Gastrocnemius medialis (tissue), 4 donors: Measurements from ENCODE around the gene KAT8.

Experiments used
- POLR2A ChIP-seq, 2 donors: fragments of 450-650 bp; IDR thresholded peaks; one replicate each; pipeline ENCODE4 v1.6.1; 2017; ENCODE audit warnings: antibody characterized with exemption in 2 of 2, mild to moderate bottlenecking in 2 of 2, moderate library complexity in 2 of 2
- TF ChIP-seq, protein P1 (sequence below), 5 experiments: fragments of 450-650 bp in 3 of 5; fragments of 200-600 bp in 2 of 5; sonication (generic) in 2 of 5; IDR thresholded peaks in 4 of 5; conservative IDR thresholded peaks in 1 of 5; 1 replicate in 4 of 5; 2 replicates in 1 of 5; pipeline ENCODE4 v1.5.1; 2016 to 2019; ENCODE audit warnings: antibody characterized with exemption in 5 of 5, mild to moderate bottlenecking in 3 of 5, moderate library complexity in 3 of 5

DNA sequence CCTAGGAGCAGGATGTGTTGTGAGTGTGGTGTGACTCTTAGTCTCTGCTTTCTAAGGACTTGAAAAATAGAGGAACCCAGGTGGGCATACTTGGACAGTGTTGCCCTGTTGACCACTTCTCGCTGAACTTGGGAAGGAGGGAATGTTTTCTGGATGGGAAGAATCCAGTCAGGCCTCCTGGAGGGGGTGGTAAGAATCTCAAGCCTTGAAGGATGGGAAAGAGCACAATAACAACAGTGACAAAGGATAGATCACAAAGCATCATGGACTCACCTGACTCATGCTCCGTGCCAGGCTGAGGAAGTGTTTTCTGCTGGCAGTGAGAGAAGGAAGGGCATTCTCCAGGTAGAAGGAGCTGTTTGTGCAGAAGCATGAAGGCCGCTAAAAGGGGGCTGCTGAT lies 8.4 kb downstream of the KAT8 start:
- TF ChIP-seq, protein P1, sequence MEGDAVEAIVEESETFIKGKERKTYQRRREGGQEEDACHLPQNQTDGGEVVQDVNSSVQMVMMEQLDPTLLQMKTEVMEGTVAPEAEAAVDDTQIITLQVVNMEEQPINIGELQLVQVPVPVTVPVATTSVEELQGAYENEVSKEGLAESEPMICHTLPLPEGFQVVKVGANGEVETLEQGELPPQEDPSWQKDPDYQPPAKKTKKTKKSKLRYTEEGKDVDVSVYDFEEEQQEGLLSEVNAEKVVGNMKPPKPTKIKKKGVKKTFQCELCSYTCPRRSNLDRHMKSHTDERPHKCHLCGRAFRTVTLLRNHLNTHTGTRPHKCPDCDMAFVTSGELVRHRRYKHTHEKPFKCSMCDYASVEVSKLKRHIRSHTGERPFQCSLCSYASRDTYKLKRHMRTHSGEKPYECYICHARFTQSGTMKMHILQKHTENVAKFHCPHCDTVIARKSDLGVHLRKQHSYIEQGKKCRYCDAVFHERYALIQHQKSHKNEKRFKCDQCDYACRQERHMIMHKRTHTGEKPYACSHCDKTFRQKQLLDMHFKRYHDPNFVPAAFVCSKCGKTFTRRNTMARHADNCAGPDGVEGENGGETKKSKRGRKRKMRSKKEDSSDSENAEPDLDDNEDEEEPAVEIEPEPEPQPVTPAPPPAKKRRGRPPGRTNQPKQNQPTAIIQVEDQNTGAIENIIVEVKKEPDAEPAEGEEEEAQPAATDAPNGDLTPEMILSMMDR (IDR thresholded peaks at IDR 0.05 in 4 of 5, conservative IDR thresholded peaks at IDR 0.05 in 1 of 5): no peak
- no peak for TF ChIP-seq POLR2A (IDR thresholded peaks at IDR 0.05)
